Suprapubic skin (tissue), 4 donors: ENCODE measurements around the gene HINFP. TPM values are rescaled to one million over a fixed set of nuclear protein-coding genes. Genes with fewer than 3 reads are reported as not detected.

Experiments used
- DNase-seq, 2 donors: peaks; one replicate each; pipeline ENCODE4 v3.0.0-alpha.2; 2019; ENCODE audit warnings: low spot score in 2 of 2
- H3K27ac ChIP-seq: fragments of 200-600 bp; sonication (generic); one replicate; pipeline ENCODE4 v1.5.1; 2019
- H3K27me3 ChIP-seq: fragments of 200-600 bp; sonication (generic); one replicate; pipeline ENCODE4 v1.5.1; 2019
- H3K36me3 ChIP-seq: fragments of 200-600 bp; sonication (generic); one replicate; pipeline ENCODE4 v1.5.1; 2019
- H3K4me1 ChIP-seq: fragments of 200-600 bp; sonication (generic); one replicate; pipeline ENCODE4 v1.5.1; 2019
- H3K4me3 ChIP-seq: fragments of 200-600 bp; sonication (generic); one replicate; pipeline ENCODE4 v1.5.1; 2019; ENCODE audit warnings: mild to moderate bottlenecking
- H3K9me3 ChIP-seq: fragments of 200-600 bp; sonication (generic); one replicate; pipeline ENCODE4 v1.5.1; 2019
- CTCF ChIP-seq, 2 donors: fragments of 200-600 bp in 1 of 2; fragments of 450-650 bp in 1 of 2; sonication (generic) in 1 of 2; IDR thresholded peaks; one replicate each; pipeline ENCODE4 v1.5.1; 2016 to 2019; ENCODE audit warnings: antibody characterized with exemption in 2 of 2, mild to moderate bottlenecking in 1 of 2, moderate library complexity in 1 of 2
- EP300 ChIP-seq: sonication (generic); formaldehyde crosslinking; IDR thresholded peaks from one replicate; pipeline ENCODE4 v1.6.1; 2017; ENCODE audit warnings: antibody characterized with exemption
- POLR2A ChIP-seq, 2 donors: fragments of 450-650 bp; IDR thresholded peaks; one replicate each; pipeline ENCODE4 v1.6.1; 2017; ENCODE audit warnings: antibody characterized with exemption in 2 of 2, mild to moderate bottlenecking in 2 of 2, moderate library complexity in 2 of 2
- POLR2AphosphoS5 ChIP-seq, 3 donors: sonication (generic); formaldehyde crosslinking; IDR thresholded peaks; one replicate each; pipeline ENCODE4 v1.6.1; 2017; ENCODE audit warnings: antibody characterized with exemption in 3 of 3
- WGBS: methylation state at CpG from one replicate; pipeline ENCODE4 v1.1.5; 2018; 5-methylcytosine and 5-hydroxymethylcytosine counted together
- total RNA-seq, 4 donors: library from RNA; depleted of rRNA; stranded (reverse); fragments of >200 nt; gene quantifications; one replicate each; pipeline ENCODE4 v1.1.0, GENCODE V29; 2016

HINFP gene
- total RNA-seq, 4 donors from 2014 or later = 16.1 to 45.1 (median 26.7) TPM

- H3K27ac ChIP-seq = no peak overlapping the region
- no peak overlapping the region for H3K4me3 ChIP-seq
- WGBS = 54% methylated on average over 6 of the region's 8 CpGs
- H3K9me3 ChIP-seq = no peaks in the 10 kb centered on the region
- TF ChIP-seq POLR2AphosphoS5 (IDR thresholded peaks at IDR 0.05) (no peak), CTCF (IDR thresholded peaks at IDR 0.05) (no peak)
- no peaks in the 10 kb centered on the region for H3K36me3 ChIP-seq
- DNase-seq = no peak
- H3K4me1 ChIP-seq = no peaks in the 10 kb centered on the region
- H3K27me3 ChIP-seq = no peaks in the 10 kb centered on the region
Observed at GRCh38 chr11:119155733-119156492, 34.5 kb downstream of the HINFP start.

GRCh38 chr11:119156496-119156895, 35.1 kb downstream of the HINFP start:
- no peak overlapping the region for H3K27ac ChIP-seq
- no peaks in the 10 kb centered on the region for H3K27me3 ChIP-seq
- no peak overlapping the region for H3K4me3 ChIP-seq
- H3K36me3 ChIP-seq = no peaks in the 10 kb centered on the region
- 91% methylated on average over 9 of the region's 10 CpGs for WGBS
- TF ChIP-seq CTCF (IDR thresholded peaks at IDR 0.05) = no peak
- TF ChIP-seq EP300 = no peak
- no peak for DNase-seq
- H3K4me1 ChIP-seq = no peaks in the 10 kb centered on the region
- H3K9me3 ChIP-seq = no peaks in the 10 kb centered on the region

GRCh38 chr11:119157063-119157462, 35.7 kb downstream of the HINFP start:
- no peak for DNase-seq
- H3K4me1 ChIP-seq = no peaks in the 10 kb centered on the region
- no peaks in the 10 kb centered on the region for H3K36me3 ChIP-seq
- 57% methylated on average over 3 of the region's 3 CpGs for WGBS
- H3K27me3 ChIP-seq = no peaks in the 10 kb centered on the region
- no peak overlapping the region for H3K4me3 ChIP-seq
- TF ChIP-seq EP300 (no peak), POLR2AphosphoS5 (IDR thresholded peaks at IDR 0.05) (no peak), POLR2A (IDR thresholded peaks at IDR 0.05) (no peak), CTCF (IDR thresholded peaks at IDR 0.05) (no peak)
- H3K9me3 ChIP-seq = no peaks in the 10 kb centered on the region
- H3K27ac ChIP-seq = no peak overlapping the region

- 92% methylated on average over 13 of the region's 13 CpGs for WGBS
Observed at GRCh38 chr11:119158467-119158866, 37.1 kb downstream of the HINFP start.

GRCh38 chr11:119160151-119160550, 38.8 kb downstream of the HINFP start:
- Histone ChIP-seq H3K27me3 (no peaks in the 10 kb centered on the region), H3K4me3 (no peak overlapping the region), H3K4me1 (no peaks in the 10 kb centered on the region), H3K27ac (no peak overlapping the region), H3K36me3 (no peaks in the 10 kb centered on the region), H3K9me3 (no peaks in the 10 kb centered on the region)
- no peak for DNase-seq
- WGBS = 100% methylated on average over 3 of the region's 9 CpGs
- TF ChIP-seq POLR2A (IDR thresholded peaks at IDR 0.05) = no peak
- TF ChIP-seq EP300 = no peak
- TF ChIP-seq CTCF (IDR thresholded peaks at IDR 0.05) = no peak
- no peak for TF ChIP-seq POLR2AphosphoS5 (IDR thresholded peaks at IDR 0.05)

More at GRCh38 chr11:119158467-119158866, 37.1 kb downstream of the HINFP start:
- DNase-seq = no peak
- TF ChIP-seq POLR2A (IDR thresholded peaks at IDR 0.05) = no peak
- no peak for TF ChIP-seq EP300
- no peak for TF ChIP-seq CTCF (IDR thresholded peaks at IDR 0.05)
- no peak for TF ChIP-seq POLR2AphosphoS5 (IDR thresholded peaks at IDR 0.05)
- H3K4me3 ChIP-seq = no peak overlapping the region
- no peak overlapping the region for H3K27ac ChIP-seq
- H3K36me3 ChIP-seq = no peaks in the 10 kb centered on the region
- no peaks in the 10 kb centered on the region for H3K4me1 ChIP-seq
- no peaks in the 10 kb centered on the region for H3K27me3 ChIP-seq
- H3K9me3 ChIP-seq = no peaks in the 10 kb centered on the region
